ENCODE data around the gene AP5S1.
A peak's percentile ranks its signal among the peaks of the same experiment; 100 is the strongest.
"Not testable (repeated sequence)": the region's sequence is repeated elsewhere in the genome, so short reads cannot be mapped to it uniquely, and the experiment has no call there.

AP5S1 gene

GRCh38 chr20:3785240-3786125, 34.9 kb upstream of the AP5S1 start:
- peak overlapping the region; percentile 65 for H3K4me3 Mint-ChIP-seq
- no peak for DNase-seq (ENCODE audit: low spot score)
- H3K9me3 Mint-ChIP-seq = no peaks in the 10 kb centered on the region
- peaks cover 2% of the 10 kb centered on the region for H3K27me3 Mint-ChIP-seq (ENCODE audit: low read depth)
- H3K4me1 Mint-ChIP-seq (ENCODE audit: low read depth) = peaks cover 37% of the 10 kb centered on the region
- peaks cover 12% of the 10 kb centered on the region for H3K36me3 Mint-ChIP-seq (ENCODE audit: low read depth)
- peak overlapping the region; percentile 6 for H3K27ac Mint-ChIP-seq

- peak overlapping the region; percentile 79 for H3K4me3 Mint-ChIP-seq
- H3K9me3 Mint-ChIP-seq = no peaks in the 10 kb centered on the region
- H3K36me3 Mint-ChIP-seq (ENCODE audit: low read depth) = peaks cover 12% of the 10 kb centered on the region
- H3K4me1 Mint-ChIP-seq (ENCODE audit: low read depth) = peaks cover 32% of the 10 kb centered on the region
- H3K27ac Mint-ChIP-seq = peak overlapping the region; percentile 75
- no peaks in the 10 kb centered on the region for H3K27me3 Mint-ChIP-seq (ENCODE audit: low read depth)
- DNase-seq (ENCODE audit: low spot score) = peak; percentile 27
Observed at GRCh38 chr20:3786126-3786484, 34.2 kb upstream of the AP5S1 start.

GRCh38 chr20:3786665-3787323, 33.6 kb upstream of the AP5S1 start, which contains the start of gene CENPB:
TSS of gene CENPB (minus strand) at chr20:3786740. CDS start at chr20:3786483, 257 bp downstream.
- DNase-seq (ENCODE audit: low spot score) = peak; percentile 92
- peaks cover 12% of the 10 kb centered on the region for H3K36me3 Mint-ChIP-seq (ENCODE audit: low read depth)
- H3K27ac Mint-ChIP-seq = peak within 1 kb of the TSS; percentile 75
- H3K4me1 Mint-ChIP-seq (ENCODE audit: low read depth) = peaks cover 26% of the 10 kb centered on the region
- H3K27me3 Mint-ChIP-seq (ENCODE audit: low read depth) = no peaks in the 10 kb centered on the region
- H3K4me3 Mint-ChIP-seq = peak within 1 kb of the TSS; percentile 79
- H3K9me3 Mint-ChIP-seq = no peaks in the 10 kb centered on the region

- no peak for DNase-seq (ENCODE audit: low spot score)
- peaks cover 26% of the 10 kb centered on the region for H3K4me1 Mint-ChIP-seq (ENCODE audit: low read depth)
- H3K4me3 Mint-ChIP-seq = peak overlapping the region; percentile 74
- peak overlapping the region; percentile 55 for H3K27ac Mint-ChIP-seq
- no peaks in the 10 kb centered on the region for H3K9me3 Mint-ChIP-seq
- H3K36me3 Mint-ChIP-seq (ENCODE audit: low read depth) = peaks cover 12% of the 10 kb centered on the region
- no peaks in the 10 kb centered on the region for H3K27me3 Mint-ChIP-seq (ENCODE audit: low read depth)
Observed at GRCh38 chr20:3787324-3788014, 32.9 kb upstream of the AP5S1 start.

- Mint-ChIP-seq H3K27me3 (ENCODE audit: low read depth) (no peaks in the 10 kb centered on the region), H3K9me3 (no peaks in the 10 kb centered on the region), H3K27ac (peak overlapping the region; percentile 27), H3K4me3 (peak overlapping the region; percentile 65), H3K4me1 (ENCODE audit: low read depth) (peaks cover 21% of the 10 kb centered on the region), H3K36me3 (ENCODE audit: low read depth) (peaks cover 7% of the 10 kb centered on the region)
- DNase-seq (ENCODE audit: low spot score) = no peak
Observed at GRCh38 chr20:3788685-3789155, 31.6 kb upstream of the AP5S1 start.

GRCh38 chr20:3789201-3789600, 31.1 kb upstream of the AP5S1 start:
- not testable (repeated sequence) for H3K36me3 Mint-ChIP-seq (ENCODE audit: low read depth); H3K9me3 Mint-ChIP-seq; DNase-seq (ENCODE audit: low spot score); H3K27me3 Mint-ChIP-seq (ENCODE audit: low read depth); H3K27ac Mint-ChIP-seq
- peaks cover 20% of the 10 kb centered on the region for H3K4me1 Mint-ChIP-seq (ENCODE audit: low read depth)
- peak overlapping the region; percentile 65 for H3K4me3 Mint-ChIP-seq

- DNase-seq (ENCODE audit: low spot score); H3K27ac Mint-ChIP-seq; H3K4me3 Mint-ChIP-seq; H3K9me3 Mint-ChIP-seq; H3K27me3 Mint-ChIP-seq (ENCODE audit: low read depth): not testable (repeated sequence)
- Mint-ChIP-seq H3K4me1 (ENCODE audit: low read depth) (peaks cover 21% of the 10 kb centered on the region), H3K36me3 (ENCODE audit: low read depth) (peaks cover 34% of the 10 kb centered on the region)
Observed at GRCh38 chr20:3794168-3794567, 26.2 kb upstream of the AP5S1 start.

GRCh38 chr20:3794701-3795420, 25.5 kb upstream of the AP5S1 start:
- DNase-seq (ENCODE audit: low spot score) = no peak
- peak overlapping the region; percentile 94 for H3K27ac Mint-ChIP-seq
- peaks cover 40% of the 10 kb centered on the region for H3K36me3 Mint-ChIP-seq (ENCODE audit: low read depth)
- H3K27me3 Mint-ChIP-seq (ENCODE audit: low read depth) = no peaks in the 10 kb centered on the region
- peak overlapping the region; percentile 92 for H3K4me3 Mint-ChIP-seq
- H3K9me3 Mint-ChIP-seq = no peaks in the 10 kb centered on the region
- peaks cover 25% of the 10 kb centered on the region for H3K4me1 Mint-ChIP-seq (ENCODE audit: low read depth)

- H3K36me3 Mint-ChIP-seq (ENCODE audit: low read depth) = peaks cover 48% of the 10 kb centered on the region
- peak within 1 kb of the TSS; percentile 95 for H3K4me3 Mint-ChIP-seq
- peak; percentile 90 for DNase-seq (ENCODE audit: low spot score)
- H3K4me1 Mint-ChIP-seq (ENCODE audit: low read depth) = peaks cover 30% of the 10 kb centered on the region
- no peaks in the 10 kb centered on the region for H3K27me3 Mint-ChIP-seq (ENCODE audit: low read depth)
- peak within 1 kb of the TSS; percentile 94 for H3K27ac Mint-ChIP-seq
- H3K9me3 Mint-ChIP-seq = no peaks in the 10 kb centered on the region
Observed at GRCh38 chr20:3795511-3796468, 24.6 kb upstream of the AP5S1 start, which contains the start of gene CDC25B. TSS of gene CDC25B (plus strand) at chr20:3796310. CDS start at chr20:3796532, 222 bp downstream.

- peak overlapping the region; percentile 90 for H3K27ac Mint-ChIP-seq
- H3K27me3 Mint-ChIP-seq (ENCODE audit: low read depth) = no peaks in the 10 kb centered on the region
- peaks cover 56% of the 10 kb centered on the region for H3K36me3 Mint-ChIP-seq (ENCODE audit: low read depth)
- DNase-seq (ENCODE audit: low spot score) = no peak
- peaks cover 30% of the 10 kb centered on the region for H3K4me1 Mint-ChIP-seq (ENCODE audit: low read depth)
- peak overlapping the region; percentile 95 for H3K4me3 Mint-ChIP-seq
- no peaks in the 10 kb centered on the region for H3K9me3 Mint-ChIP-seq
Observed at GRCh38 chr20:3796477-3797225, 23.7 kb upstream of the AP5S1 start.

GRCh38 chr20:3797226-3797545, 23.2 kb upstream of the AP5S1 start:
- no peak for DNase-seq (ENCODE audit: low spot score)
- Mint-ChIP-seq H3K36me3 (ENCODE audit: low read depth) (peaks cover 61% of the 10 kb centered on the region), H3K9me3 (no peaks in the 10 kb centered on the region), H3K27ac (peak overlapping the region; percentile 90), H3K4me3 (peak overlapping the region; percentile 95), H3K27me3 (ENCODE audit: low read depth) (no peaks in the 10 kb centered on the region), H3K4me1 (ENCODE audit: low read depth) (peaks cover 30% of the 10 kb centered on the region)

Measured in T-helper 2 cell treated with Interferon-gamma antibody and Interleukin-4, amounts not matched to agents 5 μg/mL and 100 μg/mL, for 36 hours (primary cell).